ENCODE data around the gene M1AP. TPM values are rescaled to one million over a fixed set of nuclear protein-coding genes. Genes with fewer than 3 reads are reported as not detected.

Gene M1AP
- total RNA-seq, 1 donor from 2014 or later = 0.77 TPM

- Mint-ChIP-seq H3K4me3 (no peak overlapping the region), H3K27me3 (ENCODE audit: low read depth) (no peaks in the 10 kb centered on the region), H3K36me3 (ENCODE audit: low read depth) (no peaks in the 10 kb centered on the region), H3K27ac (ENCODE audit: unreplicated experiment) (no peak overlapping the region), H3K4me1 (no peaks in the 10 kb centered on the region), H3K9me3 (no peaks in the 10 kb centered on the region)
- TF ChIP-seq CTCF (conservative IDR thresholded peaks at IDR 0.05) = no peak
- DNase-seq (ENCODE audit: low read depth, low spot score) = no peak
Observed at GRCh38 chr2:74540291-74540690, 107.8 kb downstream of the M1AP start.

- H3K4me3 Mint-ChIP-seq = no peak overlapping the region
- no peak for DNase-seq (ENCODE audit: low read depth, low spot score)
- H3K4me1 Mint-ChIP-seq = no peaks in the 10 kb centered on the region
- TF ChIP-seq CTCF (conservative IDR thresholded peaks at IDR 0.05) = no peak
- no peaks in the 10 kb centered on the region for H3K36me3 Mint-ChIP-seq (ENCODE audit: low read depth)
- no peaks in the 10 kb centered on the region for H3K9me3 Mint-ChIP-seq
- H3K27ac Mint-ChIP-seq (ENCODE audit: unreplicated experiment) = no peak overlapping the region
- no peaks in the 10 kb centered on the region for H3K27me3 Mint-ChIP-seq (ENCODE audit: low read depth)
Observed at GRCh38 chr2:74538881-74539339, 109.2 kb downstream of the M1AP start.

- Mint-ChIP-seq H3K27ac (ENCODE audit: unreplicated experiment) (no peak overlapping the region), H3K4me3 (no peak overlapping the region), H3K4me1 (peaks cover 7% of the 10 kb centered on the region), H3K27me3 (ENCODE audit: low read depth) (no peaks in the 10 kb centered on the region), H3K9me3 (no peaks in the 10 kb centered on the region), H3K36me3 (ENCODE audit: low read depth) (peaks cover 3% of the 10 kb centered on the region)
- TF ChIP-seq CTCF (conservative IDR thresholded peaks at IDR 0.05) = no peak
- no peak for DNase-seq (ENCODE audit: low read depth, low spot score)
Observed at GRCh38 chr2:74537140-74537539, 111.0 kb downstream of the M1AP start.

- H3K27ac Mint-ChIP-seq (ENCODE audit: unreplicated experiment) = no peak overlapping the region
Observed at GRCh38 chr2:74536166-74536950, 111.8 kb downstream of the M1AP start.

GRCh38 chr2:74535440-74535965 is 112.6 kb downstream of the M1AP start:
- no peak overlapping the region for H3K4me3 Mint-ChIP-seq
- H3K9me3 Mint-ChIP-seq = no peaks in the 10 kb centered on the region
- H3K27ac Mint-ChIP-seq (ENCODE audit: unreplicated experiment) = no peak overlapping the region
- H3K27me3 Mint-ChIP-seq (ENCODE audit: low read depth) = no peaks in the 10 kb centered on the region
- peaks cover 3% of the 10 kb centered on the region for H3K36me3 Mint-ChIP-seq (ENCODE audit: low read depth)
- no peak for DNase-seq (ENCODE audit: low read depth, low spot score)
- peaks cover 24% of the 10 kb centered on the region for H3K4me1 Mint-ChIP-seq
- TF ChIP-seq CTCF (conservative IDR thresholded peaks at IDR 0.05) = no peak

More at GRCh38 chr2:74536166-74536950, 111.8 kb downstream of the M1AP start:
- no peak for DNase-seq (ENCODE audit: low read depth, low spot score)
- H3K36me3 Mint-ChIP-seq (ENCODE audit: low read depth) = peaks cover 3% of the 10 kb centered on the region
- TF ChIP-seq CTCF (conservative IDR thresholded peaks at IDR 0.05) = no peak
- H3K27me3 Mint-ChIP-seq (ENCODE audit: low read depth) = no peaks in the 10 kb centered on the region
- H3K9me3 Mint-ChIP-seq = no peaks in the 10 kb centered on the region
- H3K4me1 Mint-ChIP-seq = peaks cover 15% of the 10 kb centered on the region
- H3K4me3 Mint-ChIP-seq = no peak overlapping the region

Measured in neural crest cell (in vitro differentiated cells).